ENCODE results near the gene SUCLG1. TPM values are rescaled to one million over a fixed set of nuclear protein-coding genes. Genes with fewer than 3 reads are reported as not detected.

SUCLG1 gene
- total RNA-seq, 1 experiment from 2014 or later: 59.8 TPM

DNA sequence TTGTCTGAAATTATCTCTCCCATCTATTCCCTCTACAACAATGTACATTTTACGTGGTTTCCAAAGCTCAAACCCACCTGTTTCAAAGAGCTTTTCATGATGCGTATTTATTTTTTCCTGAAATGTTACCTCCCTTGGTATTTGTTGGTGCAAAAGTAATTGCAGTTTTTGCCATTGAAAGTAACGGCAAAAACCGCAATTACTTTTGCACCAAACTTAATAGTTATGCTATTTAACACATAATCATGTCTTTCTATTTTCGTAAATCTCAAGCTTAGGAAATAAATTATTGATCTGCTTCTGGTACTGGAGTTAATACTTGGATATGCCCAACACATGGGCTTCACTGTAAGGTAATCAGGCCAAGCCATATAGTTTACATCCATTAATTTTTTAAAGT, 85.2 kb downstream of the SUCLG1 start:
- H3K27me3 ChIP-seq (ENCODE audit: control insufficient read depth, insufficient read depth, low read length): no peaks in the 10 kb centered on the region
- no peaks in the 10 kb centered on the region for H3K9me3 ChIP-seq (ENCODE audit: control insufficient read depth, insufficient read depth, low read depth, low read length)
- POLR2A ChIA-PET: no interaction called here
- no peak overlapping the region for H3K27ac ChIP-seq (ENCODE audit: low read length)
- TF ChIP-seq, protein P1, sequence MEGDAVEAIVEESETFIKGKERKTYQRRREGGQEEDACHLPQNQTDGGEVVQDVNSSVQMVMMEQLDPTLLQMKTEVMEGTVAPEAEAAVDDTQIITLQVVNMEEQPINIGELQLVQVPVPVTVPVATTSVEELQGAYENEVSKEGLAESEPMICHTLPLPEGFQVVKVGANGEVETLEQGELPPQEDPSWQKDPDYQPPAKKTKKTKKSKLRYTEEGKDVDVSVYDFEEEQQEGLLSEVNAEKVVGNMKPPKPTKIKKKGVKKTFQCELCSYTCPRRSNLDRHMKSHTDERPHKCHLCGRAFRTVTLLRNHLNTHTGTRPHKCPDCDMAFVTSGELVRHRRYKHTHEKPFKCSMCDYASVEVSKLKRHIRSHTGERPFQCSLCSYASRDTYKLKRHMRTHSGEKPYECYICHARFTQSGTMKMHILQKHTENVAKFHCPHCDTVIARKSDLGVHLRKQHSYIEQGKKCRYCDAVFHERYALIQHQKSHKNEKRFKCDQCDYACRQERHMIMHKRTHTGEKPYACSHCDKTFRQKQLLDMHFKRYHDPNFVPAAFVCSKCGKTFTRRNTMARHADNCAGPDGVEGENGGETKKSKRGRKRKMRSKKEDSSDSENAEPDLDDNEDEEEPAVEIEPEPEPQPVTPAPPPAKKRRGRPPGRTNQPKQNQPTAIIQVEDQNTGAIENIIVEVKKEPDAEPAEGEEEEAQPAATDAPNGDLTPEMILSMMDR (IDR thresholded peaks at IDR 0.05): no peak
- TF ChIP-seq TCF7L2 (IDR thresholded peaks at IDR 0.05; ENCODE audit: low read depth, low read length): no peak
- no peak overlapping the region for H3K4me3 ChIP-seq (ENCODE audit: low read depth in 2 of 2, low read length in 2 of 2)
- no TSS peak for BruUV-seq (replicated peaks)
- ATAC-seq (no peak), DNase-seq (ENCODE audit: low read depth, low spot score) (no peak)
- H3K4me1 ChIP-seq (ENCODE audit: control insufficient read depth, insufficient read depth, low read length): no peaks in the 10 kb centered on the region
- in situ Hi-C loops (cut with HindIII; ENCODE audit: low pct_unique_long_range_greater_than_20kb, low sequenced_read_pairs): no loop called here
- no peaks in the 10 kb centered on the region for H3K36me3 ChIP-seq (ENCODE audit: control insufficient read depth, insufficient read depth, low read length)
- intact Hi-C loops (cut with micrococcal nuclease; ENCODE audit: unreplicated experiment): no loop called here
- CTCF ChIA-PET: no interaction called here

Other genes starting within 250 kb of the SUCLG1 start
- 0.26 TPM for gene DNAH6, start 57.2 kb upstream of the SUCLG1 start, total RNA-seq (2021; ENCODE audit: unreplicated experiment)